ENCODE results near the gene ST3GAL3. TPM values are rescaled to one million over a fixed set of nuclear protein-coding genes. Genes with fewer than 3 reads are reported as not detected.

Gene ST3GAL3
- polyA plus RNA-seq, 1 of the 3 experiments (the other 2 are of a cell fraction), result 20.6 TPM

DNA sequence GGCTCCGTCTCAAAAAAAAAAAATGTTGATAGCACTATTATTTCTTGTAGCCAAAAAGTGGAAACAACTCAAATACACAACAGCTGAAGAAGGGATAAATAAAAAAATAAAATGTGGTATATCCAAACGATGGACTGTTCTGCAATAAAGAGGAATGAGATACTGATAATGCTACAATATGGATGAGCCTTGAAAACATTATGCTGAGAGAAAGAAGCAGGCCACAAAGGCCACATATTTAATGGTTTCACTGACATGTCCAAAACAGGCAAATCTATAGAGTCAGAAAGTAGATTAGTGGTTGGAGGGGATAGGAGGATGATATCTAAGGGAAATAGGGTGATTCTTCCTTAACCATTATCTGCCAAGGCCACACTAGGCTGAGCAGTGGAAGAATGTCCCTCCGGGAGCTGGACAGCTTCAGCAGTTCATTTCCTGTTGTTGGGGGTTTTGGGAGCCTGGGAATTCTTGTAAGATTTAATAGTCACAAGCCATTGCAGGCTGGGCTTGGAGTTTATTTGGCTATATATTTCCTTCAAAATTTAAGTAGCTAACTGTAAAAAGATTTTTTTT is 53.5 kb downstream of the ST3GAL3 start:
- H2AFZ ChIP-seq (ENCODE audit: low read depth), result no peak overlapping the region
- no peaks in the 10 kb centered on the region for H3K9me2 ChIP-seq
- no peak for DNase-seq
- TF ChIP-seq CHD2 (IDR thresholded peaks at IDR 0.05; ENCODE audit: low read length, partially characterized antibody), result no peak
- no peak for TF ChIP-seq YY1 (IDR thresholded peaks at IDR 0.05; ENCODE audit: low read depth)
- no peak for TF ChIP-seq EZH2phosphoT487 (IDR thresholded peaks at IDR 0.05; ENCODE audit: borderline replicate concordance, low read depth)
- TF ChIP-seq NFIC (IDR thresholded peaks at IDR 0.05; ENCODE audit: borderline replicate concordance), result no peak
- TF ChIP-seq NRF1 (IDR thresholded peaks at IDR 0.05; ENCODE audit: low read depth, low read length), result no peak
- no peak for TF ChIP-seq SIN3A (IDR thresholded peaks at IDR 0.05; ENCODE audit: borderline replicate concordance, low read depth, low read length)
- TF ChIP-seq CTCF (IDR thresholded peaks at IDR 0.05), result no peak
- TF ChIP-seq FOSL2 (IDR thresholded peaks at IDR 0.05; ENCODE audit: borderline replicate concordance, low read depth), result no peak
- TF ChIP-seq GABPA (IDR thresholded peaks at IDR 0.05; ENCODE audit: low read depth), result no peak
- TF ChIP-seq, protein P1, sequence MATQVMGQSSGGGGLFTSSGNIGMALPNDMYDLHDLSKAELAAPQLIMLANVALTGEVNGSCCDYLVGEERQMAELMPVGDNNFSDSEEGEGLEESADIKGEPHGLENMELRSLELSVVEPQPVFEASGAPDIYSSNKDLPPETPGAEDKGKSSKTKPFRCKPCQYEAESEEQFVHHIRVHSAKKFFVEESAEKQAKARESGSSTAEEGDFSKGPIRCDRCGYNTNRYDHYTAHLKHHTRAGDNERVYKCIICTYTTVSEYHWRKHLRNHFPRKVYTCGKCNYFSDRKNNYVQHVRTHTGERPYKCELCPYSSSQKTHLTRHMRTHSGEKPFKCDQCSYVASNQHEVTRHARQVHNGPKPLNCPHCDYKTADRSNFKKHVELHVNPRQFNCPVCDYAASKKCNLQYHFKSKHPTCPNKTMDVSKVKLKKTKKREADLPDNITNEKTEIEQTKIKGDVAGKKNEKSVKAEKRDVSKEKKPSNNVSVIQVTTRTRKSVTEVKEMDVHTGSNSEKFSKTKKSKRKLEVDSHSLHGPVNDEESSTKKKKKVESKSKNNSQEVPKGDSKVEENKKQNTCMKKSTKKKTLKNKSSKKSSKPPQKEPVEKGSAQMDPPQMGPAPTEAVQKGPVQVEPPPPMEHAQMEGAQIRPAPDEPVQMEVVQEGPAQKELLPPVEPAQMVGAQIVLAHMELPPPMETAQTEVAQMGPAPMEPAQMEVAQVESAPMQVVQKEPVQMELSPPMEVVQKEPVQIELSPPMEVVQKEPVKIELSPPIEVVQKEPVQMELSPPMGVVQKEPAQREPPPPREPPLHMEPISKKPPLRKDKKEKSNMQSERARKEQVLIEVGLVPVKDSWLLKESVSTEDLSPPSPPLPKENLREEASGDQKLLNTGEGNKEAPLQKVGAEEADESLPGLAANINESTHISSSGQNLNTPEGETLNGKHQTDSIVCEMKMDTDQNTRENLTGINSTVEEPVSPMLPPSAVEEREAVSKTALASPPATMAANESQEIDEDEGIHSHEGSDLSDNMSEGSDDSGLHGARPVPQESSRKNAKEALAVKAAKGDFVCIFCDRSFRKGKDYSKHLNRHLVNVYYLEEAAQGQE (IDR thresholded peaks at IDR 0.05; ENCODE audit: low read depth, low read length), result no peak
- no peak for TF ChIP-seq PBX3 (IDR thresholded peaks at IDR 0.05)
- no peak for TF ChIP-seq RXRA (IDR thresholded peaks at IDR 0.05; ENCODE audit: borderline replicate concordance, low read depth)
- no peak for TF ChIP-seq RFX5 (IDR thresholded peaks at IDR 0.05; ENCODE audit: low read length)
- no peaks in the 10 kb centered on the region for H3K9me3 ChIP-seq
- peak overlapping the region in 1 of 2 experiments; percentile 34; a peak in 1 of 4 replicates for H3K27ac ChIP-seq (ENCODE audit: low read depth in 2 of 2, low read length in 1 of 2)
- CTCF ChIA-PET, result interaction anchor here (14.3 kb wide), 1 partner anchor 173 kb away, joined by 533 read pairs; the partner anchor contains the start of gene ARTN
- WGBS (ENCODE audit: low lambda C conversion rate), result 70% methylated on average over 3 of the region's 3 CpGs
- no peak overlapping the region for H3K4me3 ChIP-seq (ENCODE audit: low read depth in 2 of 2, low read length in 1 of 2)
- H4K20me1 ChIP-seq (ENCODE audit: insufficient read depth), result no peaks in the 10 kb centered on the region
- H3K79me2 ChIP-seq (ENCODE audit: insufficient read depth), result peaks cover 13% of the 10 kb centered on the region
- peaks cover 12% of the 10 kb centered on the region for H3F3A ChIP-seq (replicated peaks; ENCODE audit: insufficient read depth)
- no peaks in the 10 kb centered on the region for H3K27me3 ChIP-seq (ENCODE audit: insufficient read depth)
- no peak overlapping the region for H3K9ac ChIP-seq
- peaks cover 5 to 6% of the 10 kb centered on the region in 2 experiments for H3K4me1 ChIP-seq (ENCODE audit: control insufficient read depth in 1 of 2, insufficient read depth in 2 of 2, low read depth in 1 of 2, low read length in 1 of 2)
- H3K36me3 ChIP-seq (replicated peaks in 1 of 2; ENCODE audit: control insufficient read depth in 1 of 2, insufficient read depth in 2 of 2, low read length in 1 of 2), result no peaks in the 10 kb centered on the region
- POLR2A ChIA-PET, result no interaction called here
- H3K4me2 ChIP-seq, result no peak overlapping the region

All from SK-N-SH (cell line).